ENCODE results near the gene ENKUR.
"Not testable (repeated sequence)": the region's sequence is repeated elsewhere in the genome, so short reads cannot be mapped to it uniquely, and the experiment has no call there.

ENKUR gene

DNA sequence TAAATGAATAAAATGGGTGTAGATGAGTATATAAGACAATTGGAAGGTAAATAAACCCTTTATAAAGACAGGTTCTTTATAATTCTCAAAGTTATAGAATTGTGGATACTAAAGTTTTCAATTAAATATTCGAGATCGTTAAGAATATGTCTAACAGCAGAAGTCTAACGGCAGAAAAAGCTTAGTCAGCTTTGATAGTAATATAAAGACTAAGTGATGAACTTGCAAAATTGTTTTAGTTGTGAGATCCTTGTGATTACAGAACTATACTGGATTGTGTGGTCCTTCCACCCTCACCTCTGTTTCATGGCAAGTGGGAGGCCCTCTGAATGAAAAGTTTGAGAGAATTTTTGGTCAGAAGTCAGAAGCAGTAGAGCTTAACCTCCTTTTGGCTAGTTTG is 2.7 kb upstream of the ENKUR start:
- no peak for FAIRE-seq

DNA sequence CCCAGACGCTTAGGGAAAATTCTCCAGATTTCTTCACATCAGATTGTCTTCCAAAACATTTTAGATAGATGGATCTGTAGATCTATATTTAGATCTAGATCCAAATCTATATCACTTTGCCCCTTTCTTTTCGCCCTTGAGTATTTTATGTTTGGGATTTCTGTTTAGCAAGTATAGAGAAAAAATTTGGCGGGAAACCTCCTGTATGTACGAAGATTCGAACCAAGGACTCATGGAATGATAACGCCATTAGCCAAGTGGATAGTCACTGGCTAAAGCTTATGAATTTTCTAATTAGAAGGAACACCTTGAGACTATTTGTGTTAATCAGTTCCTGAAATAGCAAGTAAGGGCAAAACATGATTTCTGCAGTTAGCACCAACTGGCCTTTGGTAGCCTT is 1.7 kb upstream of the ENKUR start:
- peak; percentile 38 for FAIRE-seq

DNA sequence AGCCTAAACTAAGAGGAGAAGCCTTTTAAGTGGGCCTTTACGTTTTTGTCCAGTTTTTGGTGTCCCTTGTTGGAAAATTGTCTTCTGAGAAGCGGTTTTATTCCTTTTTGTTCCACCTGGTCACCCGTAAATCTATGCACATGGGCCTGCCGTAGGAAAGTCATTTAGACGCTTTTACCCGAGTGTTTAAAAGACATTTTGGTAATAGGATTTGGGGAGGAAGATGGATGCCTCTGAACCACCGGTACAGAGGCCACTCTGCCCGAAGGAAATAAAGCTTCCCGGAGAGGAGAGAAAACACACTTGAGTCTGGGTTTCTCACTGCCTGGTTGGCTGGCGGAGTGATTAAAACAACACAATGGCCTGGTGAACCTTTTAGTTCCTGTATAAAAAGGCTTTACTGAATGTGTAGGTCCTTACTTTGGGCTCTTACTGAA is 1.2 kb upstream of the ENKUR start:
- peak; percentile 71 for FAIRE-seq

DNA sequence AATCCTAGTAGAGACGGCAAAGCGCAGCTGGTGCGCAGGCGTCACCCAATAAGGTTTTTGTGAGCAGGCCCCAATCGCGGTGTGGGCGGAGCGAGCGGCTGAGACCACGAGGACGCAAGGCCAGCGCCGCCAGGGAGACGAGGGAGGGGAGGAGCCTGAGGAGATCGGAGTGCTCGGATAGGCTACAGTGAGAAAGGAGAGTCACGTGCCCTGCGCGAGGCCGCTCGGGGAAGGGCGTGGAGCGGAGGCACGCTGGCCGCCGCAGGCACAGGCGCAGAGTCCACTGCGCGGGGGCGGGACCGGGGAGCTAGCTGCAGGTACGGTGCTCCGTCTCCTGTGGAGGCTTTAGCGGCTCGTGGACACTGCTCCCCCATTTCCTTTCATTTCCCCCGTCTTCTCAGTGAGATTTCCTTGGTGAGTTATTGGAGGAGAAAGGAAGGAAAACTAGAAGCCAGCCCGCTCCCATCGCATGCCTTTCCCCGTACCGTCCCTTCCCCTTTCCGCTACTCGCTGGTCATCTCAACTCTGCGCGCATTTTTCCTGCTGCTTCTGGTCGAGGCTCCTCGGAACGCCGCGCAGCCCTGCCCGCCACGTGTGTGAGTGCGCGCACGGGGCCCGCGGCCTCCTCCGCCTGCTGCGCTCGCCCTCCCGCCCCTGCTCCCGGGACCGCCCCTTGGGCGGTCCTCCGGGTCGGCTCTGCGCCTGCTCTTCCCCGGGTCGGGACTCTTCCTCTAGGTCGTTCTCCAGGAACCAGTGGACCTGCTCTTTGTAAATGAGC is 607 bp upstream of the ENKUR start, which contains the start of gene THNSL1:
TSS of gene THNSL1 (plus strand) at position 237 of the 778 bp plus-strand sequence. CDS start 6,612 bp downstream, outside the sequence.
- FAIRE-seq: no peak

DNA sequence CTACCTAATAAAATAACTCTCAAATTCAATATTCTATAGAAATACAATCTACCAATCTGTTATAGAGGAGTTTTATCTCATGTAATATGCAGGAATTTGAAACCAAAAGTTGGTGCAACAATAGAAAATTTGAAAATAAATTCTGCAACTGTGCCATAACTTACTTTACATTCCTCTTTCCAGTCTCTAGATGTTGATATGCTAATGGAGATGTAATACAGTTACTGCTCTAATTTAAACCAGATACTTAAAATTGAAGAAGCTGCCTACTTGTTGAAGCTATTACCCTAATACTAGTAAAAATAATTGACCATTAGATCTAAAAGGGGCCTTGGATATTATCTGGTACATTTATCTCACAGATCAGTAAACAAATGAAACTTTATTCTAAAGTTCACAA is 1.4 kb downstream of the ENKUR start:
- FAIRE-seq: no peak

DNA sequence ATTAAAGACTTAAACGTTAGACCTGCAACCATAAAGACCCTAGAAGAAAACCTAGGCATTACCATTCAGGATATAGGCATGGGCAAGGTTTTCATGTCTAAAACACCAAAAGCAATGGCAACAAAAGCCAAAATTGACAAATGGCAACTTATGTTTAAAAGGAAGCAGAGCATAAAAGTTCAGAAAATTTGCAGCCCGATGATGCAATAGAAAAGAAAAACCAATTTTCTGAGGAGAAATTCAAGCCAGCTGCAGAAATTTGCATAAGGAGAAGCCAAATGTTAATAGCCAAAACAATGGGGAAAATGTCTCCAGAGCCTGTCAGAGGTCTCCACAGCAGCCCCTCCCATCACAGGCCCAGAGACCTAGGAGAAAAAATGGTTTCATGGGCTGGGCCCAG is 4.4 kb downstream of the ENKUR start:
- FAIRE-seq: not testable (repeated sequence)

DNA sequence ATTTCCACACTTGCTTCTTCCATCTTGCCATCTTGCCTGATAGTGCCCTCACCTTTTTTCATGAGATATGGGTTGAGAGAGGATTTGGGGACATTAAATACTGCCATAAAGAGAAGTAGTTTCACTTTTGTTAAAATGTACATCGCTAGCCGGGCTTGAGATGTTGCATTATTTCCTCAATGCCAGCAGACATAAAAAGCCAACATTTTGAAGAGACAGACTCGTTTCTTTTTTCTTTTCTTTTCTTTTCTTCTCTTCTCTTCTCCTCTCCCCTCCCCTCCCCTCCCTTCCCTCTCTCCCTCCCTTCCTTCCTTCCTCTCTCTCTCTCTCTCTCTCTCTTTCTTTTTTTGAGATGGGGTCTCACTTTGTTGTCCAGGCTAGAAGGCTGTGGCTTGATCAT is 17.9 kb downstream of the ENKUR start:
- FAIRE-seq: no peak

DNA sequence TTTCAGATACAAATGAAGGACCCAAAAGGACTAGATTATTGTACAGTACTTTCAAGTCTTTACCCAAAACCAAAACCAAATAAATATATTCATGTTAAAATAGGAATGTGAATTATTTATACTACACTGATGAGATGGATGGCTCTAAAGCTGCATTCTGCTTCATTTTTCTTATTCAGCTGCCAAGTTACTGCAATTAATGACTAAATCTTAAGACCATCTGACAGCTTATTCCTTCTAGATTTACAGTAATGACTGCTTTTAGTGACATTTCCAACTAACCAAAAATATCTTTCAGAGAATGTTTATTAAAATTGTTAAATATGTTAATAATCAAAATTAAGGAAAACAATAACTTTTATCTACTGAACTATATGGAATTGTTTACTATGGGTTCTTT is 20.9 kb downstream of the ENKUR start:
- FAIRE-seq: no peak

DNA sequence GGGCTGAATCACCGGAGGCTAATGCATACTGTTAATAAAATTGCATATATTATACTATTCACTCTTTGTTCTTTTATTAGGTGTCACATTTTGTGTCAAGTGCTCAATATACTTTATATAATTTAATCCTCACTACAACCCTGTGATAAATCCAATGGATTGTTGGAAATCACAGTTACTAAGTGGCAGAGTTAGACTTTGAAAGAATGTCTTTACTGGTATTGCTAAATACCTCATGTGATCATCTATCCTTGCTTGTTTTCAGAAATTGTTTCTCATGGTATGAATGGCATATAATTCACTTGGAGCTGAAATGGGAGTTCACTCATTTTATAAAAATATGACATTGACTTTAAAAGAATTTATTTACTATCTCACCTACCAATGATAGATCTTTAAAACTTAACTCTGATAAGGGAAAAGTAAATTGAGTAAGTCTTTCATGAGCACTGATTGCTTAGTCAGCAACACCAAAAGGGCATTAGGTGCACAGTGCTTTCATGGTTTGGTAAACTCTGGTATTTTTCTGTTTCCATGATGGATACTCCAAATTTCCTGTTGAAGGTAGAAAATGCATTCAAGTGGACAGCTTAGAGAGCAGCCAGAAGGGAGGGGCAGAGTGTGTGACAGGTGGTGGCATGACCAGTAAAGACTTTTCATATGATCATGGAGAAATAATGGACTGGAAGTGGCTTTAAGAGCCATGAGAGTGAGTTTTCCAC is 22.6 kb downstream of the ENKUR start:
- no peak for FAIRE-seq

DNA sequence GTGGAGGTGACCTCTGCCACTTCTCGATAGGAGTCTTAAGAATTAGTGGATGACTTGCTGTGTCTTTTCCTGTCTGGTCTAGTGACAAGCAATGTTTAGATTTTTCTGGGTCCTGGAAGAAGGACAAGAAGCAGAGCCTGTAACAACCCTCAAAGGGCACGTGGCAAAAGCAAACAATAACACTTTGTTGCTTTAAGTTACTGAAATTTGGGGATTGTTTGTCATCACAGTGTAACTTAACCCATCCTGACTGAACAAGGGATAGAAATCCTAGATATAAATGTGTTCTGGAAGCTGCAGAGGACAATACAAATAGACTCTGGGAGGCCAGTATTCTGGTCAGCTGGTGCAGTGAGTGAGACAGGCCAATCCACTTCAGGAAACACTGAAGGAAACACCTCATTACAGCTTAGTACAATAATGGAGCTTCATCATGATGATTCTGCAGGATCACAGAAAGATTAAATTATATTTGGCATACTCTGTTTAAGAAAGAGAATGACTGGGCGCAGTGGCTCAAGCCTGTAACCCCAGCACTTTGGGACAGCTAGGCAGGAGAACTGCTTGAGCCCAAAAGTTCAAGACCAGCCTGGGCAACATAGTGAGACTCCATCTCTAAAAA is 23.3 kb downstream of the ENKUR start:
- no peak for FAIRE-seq

DNA sequence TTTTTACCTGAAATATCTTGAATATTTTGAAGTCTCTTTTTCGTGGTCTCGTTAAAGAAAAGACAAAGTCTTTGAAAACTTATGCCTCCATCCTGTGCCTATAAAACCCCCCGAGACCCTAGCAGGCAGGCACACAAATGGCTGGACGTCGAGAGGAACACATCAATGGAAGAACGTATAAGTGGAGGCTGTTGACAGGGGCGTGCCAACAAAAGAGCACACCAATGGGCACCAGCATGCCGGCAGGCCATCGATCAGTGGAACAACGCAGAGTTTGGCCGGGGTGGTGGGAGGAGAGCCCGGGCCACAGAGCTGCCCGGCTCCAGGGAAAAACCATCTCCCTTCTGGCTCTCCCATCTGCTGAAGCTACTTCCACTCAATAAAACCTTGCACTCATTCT is 24.7 kb downstream of the ENKUR start:
- no peak for FAIRE-seq

DNA sequence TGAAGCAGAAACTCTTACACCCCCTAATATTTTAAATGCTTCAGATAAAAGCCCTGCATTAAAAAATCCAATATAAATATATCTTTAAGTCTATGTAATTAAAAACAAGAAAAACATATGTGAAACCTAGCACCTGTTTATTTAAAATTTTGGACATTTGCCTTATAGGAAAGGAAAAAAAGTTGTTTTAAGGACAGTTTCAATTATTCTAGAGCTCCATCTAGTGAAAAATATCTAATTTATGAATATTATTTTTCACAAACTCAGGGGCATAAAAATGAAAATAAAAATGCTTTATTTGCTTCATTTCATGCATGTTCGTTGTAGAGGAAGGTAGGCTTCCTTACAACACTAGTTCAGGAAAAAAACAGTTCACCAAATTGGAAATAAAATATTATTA is 26.1 kb downstream of the ENKUR start:
- FAIRE-seq: peak; percentile 96

DNA sequence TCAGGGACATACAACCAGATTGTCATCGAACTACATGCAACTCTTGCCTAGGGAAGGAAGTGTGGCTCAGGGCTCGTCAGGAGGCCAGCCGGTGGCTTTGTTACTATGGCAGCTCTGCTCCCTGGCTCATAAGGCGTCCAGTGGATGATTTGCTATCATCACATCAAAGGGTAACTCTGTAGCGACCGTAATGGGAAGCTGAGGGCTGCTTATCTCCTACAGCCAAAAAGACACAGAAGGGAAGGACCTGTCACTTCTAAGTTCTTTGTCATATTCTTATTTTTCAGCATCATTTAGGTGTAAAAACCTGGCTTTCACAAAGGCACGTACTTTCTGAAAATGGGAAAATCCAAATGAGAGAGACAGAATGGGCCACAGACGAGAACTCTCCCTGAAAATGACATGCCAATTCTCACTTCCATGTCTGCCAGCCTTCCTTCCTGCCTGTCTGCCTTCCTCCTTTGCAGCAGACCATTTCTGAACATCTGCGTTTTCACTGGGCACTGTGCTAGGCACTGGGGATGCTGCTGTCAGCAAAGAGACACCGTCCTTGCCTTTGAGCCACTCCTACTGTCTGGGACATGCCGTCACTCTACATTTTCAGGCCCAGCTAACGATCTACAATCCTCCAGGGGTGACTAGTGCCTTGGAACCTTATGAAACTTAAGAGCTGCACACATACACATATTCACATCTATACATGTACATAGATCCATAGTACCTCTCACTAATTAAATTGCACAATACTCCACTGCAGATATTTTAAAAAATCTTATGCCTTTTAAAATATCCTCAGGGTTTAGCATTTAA is 26.9 kb downstream of the ENKUR start:
- FAIRE-seq: no peak

DNA sequence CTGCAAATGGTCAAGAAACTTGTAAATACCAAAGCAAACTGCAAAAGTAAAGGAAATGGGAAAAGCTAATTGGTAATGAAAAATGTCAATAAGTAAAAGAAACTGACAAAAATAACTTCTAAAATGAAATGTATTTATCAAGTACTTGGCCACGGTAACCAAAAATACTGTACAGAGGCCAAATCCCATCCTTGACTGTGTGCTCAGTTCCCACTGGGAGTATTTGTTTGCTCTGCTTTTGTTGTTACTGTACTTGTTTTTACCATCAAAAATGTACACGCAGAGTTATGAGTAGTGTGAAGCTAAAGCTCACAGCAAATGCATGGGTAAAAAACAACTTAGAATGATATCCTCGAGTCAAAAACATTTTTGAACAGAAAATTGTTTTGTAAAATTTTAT is 31.1 kb downstream of the ENKUR start:
- no peak for FAIRE-seq

DNA sequence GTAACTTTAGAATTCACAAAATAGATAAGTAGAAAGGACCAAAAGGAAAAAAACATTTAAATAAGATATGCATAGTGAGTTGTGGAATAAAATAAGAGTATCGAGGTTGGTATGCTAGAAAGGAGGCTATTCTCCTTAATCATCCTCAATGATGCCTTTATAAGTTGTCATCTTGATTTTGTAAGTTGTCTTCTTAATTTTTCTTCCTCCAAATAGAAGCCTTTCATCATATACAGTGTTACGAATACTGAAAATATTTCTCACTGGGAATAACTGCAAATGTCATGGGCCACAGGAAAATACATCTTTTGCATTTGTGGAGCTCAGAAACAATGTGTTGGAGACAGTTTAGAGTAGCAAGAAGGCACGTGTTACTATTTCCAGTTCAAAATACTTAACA is 32.0 kb downstream of the ENKUR start:
- FAIRE-seq: no peak

DNA sequence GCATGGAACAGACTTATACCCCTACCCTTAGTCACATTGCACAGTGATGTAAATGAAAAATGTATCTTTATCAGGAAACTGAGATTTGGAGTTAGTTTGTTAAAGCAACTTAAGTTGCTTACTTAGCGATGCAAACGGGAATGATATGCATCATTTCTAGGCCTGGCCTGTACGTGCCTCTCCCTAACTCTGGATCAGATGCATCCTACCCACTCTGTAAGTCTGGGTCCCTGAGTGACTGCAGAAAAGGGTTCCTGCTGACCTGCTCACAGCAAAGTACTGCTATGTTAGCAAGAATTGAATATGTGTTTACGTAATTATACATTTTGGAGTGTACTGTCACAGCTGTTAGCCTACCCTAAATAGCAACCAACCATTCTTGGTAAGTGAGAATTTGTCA is 32.8 kb downstream of the ENKUR start:
- FAIRE-seq: no peak

DNA sequence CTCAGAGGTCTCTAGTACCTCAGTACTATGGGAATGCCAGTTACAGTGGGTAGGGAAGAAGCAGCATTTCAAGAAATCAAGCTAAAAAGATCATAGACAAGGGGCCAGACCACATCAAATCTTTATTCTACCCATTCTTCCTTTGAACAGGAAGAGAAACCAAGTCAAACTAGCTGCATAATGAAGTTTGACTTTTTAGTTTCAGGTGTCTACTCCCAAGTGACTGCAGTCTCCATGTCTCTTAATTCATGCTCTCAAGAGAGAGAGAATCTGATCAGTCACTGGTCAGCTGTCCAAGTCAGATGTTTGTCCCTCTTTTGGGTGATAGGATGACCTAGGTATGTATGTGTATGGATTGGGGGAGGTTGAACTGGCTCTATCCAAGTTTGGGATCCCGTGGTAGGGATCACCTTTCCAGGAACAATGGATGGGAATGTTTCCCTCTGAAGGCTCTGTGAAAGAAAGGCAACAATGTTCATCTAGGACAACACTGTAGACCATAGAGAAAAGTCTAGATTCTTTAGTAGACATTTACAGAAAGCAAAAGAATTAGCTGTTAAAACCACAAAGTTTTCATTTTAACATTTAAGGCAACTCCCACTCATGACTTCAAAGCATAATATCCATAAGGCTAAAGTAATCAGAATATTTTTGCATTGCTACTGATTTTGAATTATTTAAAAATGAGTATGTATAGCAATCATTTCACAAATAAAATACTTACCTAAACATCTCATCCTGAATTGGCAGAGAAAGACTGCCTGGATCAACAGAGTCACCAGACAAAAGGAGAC is 33.4 kb downstream of the ENKUR start:
- no peak for FAIRE-seq

DNA sequence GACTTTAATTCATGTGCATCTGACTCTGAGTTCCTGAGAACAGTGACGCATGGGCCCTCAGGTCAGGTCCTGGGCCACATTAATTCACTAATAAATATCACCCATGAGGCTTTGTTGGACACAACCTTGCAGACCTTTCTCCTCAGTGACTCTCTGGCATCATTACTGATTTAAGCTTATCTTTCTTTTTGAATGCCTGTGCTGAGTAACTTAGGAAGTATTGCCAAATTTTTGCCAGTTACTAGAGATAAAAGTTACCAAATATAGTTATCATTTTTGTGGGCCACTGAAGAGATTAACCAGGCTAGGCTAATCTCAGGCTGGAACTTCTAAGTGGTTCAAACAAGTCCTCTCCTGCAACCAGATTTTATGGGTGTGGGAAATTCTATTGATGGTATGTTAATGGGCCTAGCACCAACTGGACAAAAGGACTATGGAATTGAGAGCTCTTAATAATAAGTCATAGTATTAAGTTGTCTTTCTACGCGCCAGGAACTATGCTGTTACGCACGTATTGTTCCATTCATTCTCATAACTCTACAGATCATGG is 34.7 kb downstream of the ENKUR start:
- no peak for FAIRE-seq

DNA sequence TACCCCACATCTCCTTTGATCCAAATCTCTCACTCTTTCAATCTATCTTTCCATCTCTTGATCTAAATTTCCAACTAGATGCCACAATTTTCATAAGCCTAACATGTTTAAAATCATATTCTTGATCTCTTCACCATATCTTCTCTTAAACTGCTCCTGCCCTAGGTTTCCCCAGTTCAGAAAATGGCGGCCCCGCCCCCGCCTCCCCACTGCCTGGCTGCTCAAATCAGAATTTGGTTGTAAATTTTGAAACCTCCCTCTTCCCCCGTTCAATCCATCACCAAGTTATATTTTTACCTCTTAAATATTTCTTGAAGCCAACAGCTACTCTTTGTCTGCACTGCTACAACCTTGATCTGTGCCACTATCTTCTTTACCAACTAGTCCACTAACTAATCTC is 36.3 kb downstream of the ENKUR start:
- FAIRE-seq: no peak

DNA sequence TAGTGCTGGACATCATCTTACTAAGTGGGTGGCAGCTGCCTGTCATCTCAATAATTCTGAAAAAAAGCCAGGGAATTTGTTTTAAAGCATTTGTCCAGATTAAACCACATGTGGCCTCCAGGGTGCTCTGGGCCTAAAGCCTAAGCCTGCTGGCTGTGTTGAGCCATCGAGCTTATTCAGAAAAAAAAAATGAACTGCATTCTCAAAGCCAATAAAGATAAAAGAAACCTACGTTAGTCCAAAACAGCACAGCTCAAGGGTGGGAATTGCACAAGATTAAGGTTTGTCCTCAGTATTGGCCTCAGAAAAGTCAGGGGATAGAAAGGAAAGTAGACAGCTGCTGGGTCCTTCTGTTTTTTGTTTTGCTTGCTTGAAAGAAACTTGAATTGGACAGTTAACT is 41.0 kb downstream of the ENKUR start:
- no peak for FAIRE-seq

DNA sequence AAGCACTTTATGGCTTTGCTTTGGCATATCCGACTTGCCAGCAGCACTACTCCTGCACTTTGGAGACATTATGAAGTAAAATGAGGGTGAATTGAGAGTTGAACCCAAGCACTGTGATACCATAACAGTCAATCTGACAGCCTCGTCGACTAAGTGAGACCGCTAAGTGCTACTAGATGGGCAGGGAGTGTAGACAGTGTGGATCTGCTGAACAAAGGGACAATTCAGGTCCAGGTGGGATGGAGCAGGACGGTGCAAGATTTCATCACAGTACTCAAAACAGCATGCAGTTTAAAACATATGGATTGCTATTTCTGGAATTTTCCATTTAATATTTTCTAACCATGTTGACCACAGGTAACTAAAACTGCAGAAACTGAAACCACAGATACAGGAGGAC is 42.8 kb downstream of the ENKUR start:
- no peak for FAIRE-seq

DNA sequence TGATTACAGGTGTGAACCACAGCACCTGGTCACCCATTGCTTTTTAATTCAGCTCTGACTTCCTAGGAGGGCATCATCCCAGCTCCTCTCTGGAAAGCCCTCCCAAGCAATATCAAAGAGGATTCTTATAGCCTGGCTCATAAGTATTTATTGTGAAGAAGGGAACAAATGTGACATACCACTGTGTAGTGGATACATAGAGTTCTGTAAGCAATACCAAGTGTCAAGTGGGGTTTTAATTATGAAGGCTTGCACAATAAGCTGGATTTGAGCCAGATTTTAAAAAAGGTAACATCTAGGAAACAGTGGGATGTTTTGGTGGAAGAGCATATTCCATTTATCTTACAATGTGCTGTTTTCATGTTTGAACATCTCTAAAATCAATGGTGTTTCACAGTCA is 44.6 kb downstream of the ENKUR start:
- no peak for FAIRE-seq
